CD4-positive, alpha-beta T cell treated with Interleukin-2 at 100 ng/mL for 4 hours (primary cell): Measurements from ENCODE around the gene PAEP.

Experiments
- DNase-seq: peaks from one replicate; pipeline ENCODE4 v3.0.0-alpha.2; 2020; ENCODE audit warnings: low spot score

PAEP gene

GRCh38 chr9:135601988-135602387 is 40.4 kb downstream of the PAEP start:
- no peak for DNase-seq

- DNase-seq, result peak; percentile 58
Measured at GRCh38 chr9:135602789-135603481, 41.4 kb downstream of the PAEP start.

- no peak for DNase-seq
Measured at GRCh38 chr9:135604437-135605237, 43.1 kb downstream of the PAEP start.

- no peak for DNase-seq
Measured at GRCh38 chr9:135605238-135605781, 43.8 kb downstream of the PAEP start.

GRCh38 chr9:135606885-135607259 is 45.3 kb downstream of the PAEP start:
- no peak for DNase-seq

GRCh38 chr9:135607401-135608293 is 46.1 kb downstream of the PAEP start:
- no peak for DNase-seq

- DNase-seq, result no peak
Measured at GRCh38 chr9:135608294-135608998, 46.9 kb downstream of the PAEP start.

GRCh38 chr9:135608999-135609317 is 47.4 kb downstream of the PAEP start:
- no peak for DNase-seq

GRCh38 chr9:135609366-135609955 is 47.9 kb downstream of the PAEP start:
- DNase-seq, result no peak

GRCh38 chr9:135610290-135611141 is 49.0 kb downstream of the PAEP start:
- no peak for DNase-seq

- no peak for DNase-seq
Measured at GRCh38 chr9:135611142-135611874, 49.8 kb downstream of the PAEP start.

GRCh38 chr9:135611875-135612209 is 50.3 kb downstream of the PAEP start:
- DNase-seq, result no peak

- no peak for DNase-seq
Measured at GRCh38 chr9:135612437-135612836, 50.9 kb downstream of the PAEP start.

GRCh38 chr9:135612981-135613910 is 51.7 kb downstream of the PAEP start:
- DNase-seq, result no peak

GRCh38 chr9:135613946-135614805 is 52.6 kb downstream of the PAEP start:
- DNase-seq, result no peak

- no peak for DNase-seq
Measured at GRCh38 chr9:135614821-135615665, 53.5 kb downstream of the PAEP start.
